ENCODE data around the gene CACNA1G. TPM values are rescaled to one million over a fixed set of nuclear protein-coding genes. Genes with fewer than 3 reads are reported as not detected.

CACNA1G gene
- total and polyA plus RNA-seq, 2 donors (not counting 3 experiments of a cell fraction or from before 2014, with no cell fraction given) = not detected

- Histone ChIP-seq H3K36me3 (ENCODE audit: control insufficient read depth in 2 of 2, extremely low read depth in 1 of 2, insufficient read depth in 2 of 2, low read length in 2 of 2) (no peaks in the 10 kb centered on the region), H3K9me1 (replicated peaks; ENCODE audit: control insufficient read depth, extremely low read depth, insufficient read depth, low read length) (no peaks in the 10 kb centered on the region), H3K79me2 (ENCODE audit: control insufficient read depth, insufficient read depth, low read length) (no peaks in the 10 kb centered on the region), H3K9ac (replicated peaks; ENCODE audit: extremely low read depth, insufficient read depth, low read length) (no peak overlapping the region), H3K4me1 (ENCODE audit: control insufficient read depth, extremely low read depth, insufficient read depth, low read length) (no peaks in the 10 kb centered on the region), H2AFZ (ENCODE audit: low read depth, low read length) (no peak overlapping the region), H3K27me3 (ENCODE audit: control insufficient read depth in 2 of 2, insufficient read depth in 2 of 2, low read length in 2 of 2) (peaks cover 0 to 3% of the 10 kb centered on the region in 2 experiments), H3K9me3 (replicated peaks; ENCODE audit: control insufficient read depth, insufficient read depth, low read length) (no peaks in the 10 kb centered on the region), H4K20me1 (replicated peaks; ENCODE audit: control insufficient read depth, extremely low read depth, insufficient read depth, low read length) (no peaks in the 10 kb centered on the region), H3K4me2 (ENCODE audit: insufficient read depth, low read length) (no peak overlapping the region), H3K4me3 (replicated peaks in 1 of 3; ENCODE audit: insufficient read depth in 1 of 3, low read depth in 1 of 3, low read length in 3 of 3) (no peak overlapping the region), H3K27ac (ENCODE audit: insufficient read depth, low read depth, low read length) (no peak overlapping the region)
- no TSS peak for BruUV-seq (replicated peaks)
- DNase-seq (ENCODE audit: low read depth, low spot score) (no peak), FAIRE-seq (no peak)
- intact Hi-C loops (cut with micrococcal nuclease) = no loop called here
- ChIA-PET POLR2A (no interaction called here), CTCF (interaction anchor here (1.0 to 1.3 kb wide), 3 partner anchors 105 to 118 kb away, joined by 3 read pairs; no protein-coding TSS in a partner anchor)
- dilution Hi-C loops (cut with MboI; ENCODE audit: extremely low pct_ligation_motif_present, low sequenced_read_pairs) = no loop called here
- TF ChIP-seq FOS (IDR thresholded peaks at IDR 0.05; ENCODE audit: borderline replicate concordance, insufficient read depth, low read length) (no peak), CTCF (IDR thresholded peaks at IDR 0.05; ENCODE audit: extremely low read depth in 1 of 2, insufficient read depth in 1 of 2, low read depth in 1 of 2, low read length in 2 of 2) (no peak), POLR2A (IDR thresholded peaks at IDR 0.05; ENCODE audit: low read depth, low read length) (no peak), POLR2AphosphoS5 (IDR thresholded peaks at IDR 0.05; ENCODE audit: insufficient read depth, low read depth, low read length) (no peak), MYC (IDR thresholded peaks at IDR 0.05; ENCODE audit: low read depth, low read length) (no peak)
Measured at GRCh38 chr17:50576864-50577263, 16.3 kb downstream of the CACNA1G start.

GRCh38 chr17:50577451-50577954 is 17.0 kb downstream of the CACNA1G start:
- Histone ChIP-seq H3K4me2 (ENCODE audit: insufficient read depth, low read length) (no peak overlapping the region), H3K36me3 (ENCODE audit: control insufficient read depth in 2 of 2, extremely low read depth in 1 of 2, insufficient read depth in 2 of 2, low read length in 2 of 2) (no peaks in the 10 kb centered on the region), H2AFZ (ENCODE audit: low read depth, low read length) (no peak overlapping the region), H3K9me3 (replicated peaks; ENCODE audit: control insufficient read depth, insufficient read depth, low read length) (no peaks in the 10 kb centered on the region), H3K9me1 (replicated peaks; ENCODE audit: control insufficient read depth, extremely low read depth, insufficient read depth, low read length) (no peaks in the 10 kb centered on the region), H3K9ac (replicated peaks; ENCODE audit: extremely low read depth, insufficient read depth, low read length) (no peak overlapping the region), H4K20me1 (replicated peaks; ENCODE audit: control insufficient read depth, extremely low read depth, insufficient read depth, low read length) (no peaks in the 10 kb centered on the region), H3K79me2 (ENCODE audit: control insufficient read depth, insufficient read depth, low read length) (no peaks in the 10 kb centered on the region), H3K27me3 (ENCODE audit: control insufficient read depth in 2 of 2, insufficient read depth in 2 of 2, low read length in 2 of 2) (peaks cover 0 to 3% of the 10 kb centered on the region in 2 experiments), H3K27ac (ENCODE audit: insufficient read depth, low read depth, low read length) (no peak overlapping the region), H3K4me3 (replicated peaks in 1 of 3; ENCODE audit: insufficient read depth in 1 of 3, low read depth in 1 of 3, low read length in 3 of 3) (no peak overlapping the region), H3K4me1 (ENCODE audit: control insufficient read depth, extremely low read depth, insufficient read depth, low read length) (no peaks in the 10 kb centered on the region)
- ChIA-PET CTCF (no interaction called here), POLR2A (no interaction called here)
- no peak for FAIRE-seq
- dilution Hi-C loops (cut with MboI; ENCODE audit: extremely low pct_ligation_motif_present, low sequenced_read_pairs) (no loop called here), intact Hi-C loops (cut with micrococcal nuclease) (no loop called here)
- no peak for DNase-seq (ENCODE audit: low read depth, low spot score)
- TF ChIP-seq EZH2 (IDR thresholded peaks at IDR 0.05; ENCODE audit: borderline replicate concordance, low read depth, low read length, severe bottlenecking) (no peak), FOS (IDR thresholded peaks at IDR 0.05; ENCODE audit: borderline replicate concordance, insufficient read depth, low read length) (no peak), JUN (IDR thresholded peaks at IDR 0.05; ENCODE audit: borderline replicate concordance, insufficient read depth, insufficient read length, low read depth) (no peak), CTCF (IDR thresholded peaks at IDR 0.05; ENCODE audit: extremely low read depth in 1 of 2, insufficient read depth in 1 of 2, low read depth in 1 of 2, low read length in 2 of 2) (no peak), POLR2AphosphoS5 (IDR thresholded peaks at IDR 0.05; ENCODE audit: insufficient read depth, low read depth, low read length) (no peak)
- no TSS peak for BruUV-seq (replicated peaks)

Measured in endothelial cell of umbilical vein (primary cell).